NCI-H1930 (cell line): Measurements from ENCODE around the gene OLFML3.

ENCODE experiments used
- DNase-seq, 2 experiments: peaks; one replicate each; lab custom pipeline; 2025; lab: John Stamatoyannopoulos, UW

Gene OLFML3

DNA sequence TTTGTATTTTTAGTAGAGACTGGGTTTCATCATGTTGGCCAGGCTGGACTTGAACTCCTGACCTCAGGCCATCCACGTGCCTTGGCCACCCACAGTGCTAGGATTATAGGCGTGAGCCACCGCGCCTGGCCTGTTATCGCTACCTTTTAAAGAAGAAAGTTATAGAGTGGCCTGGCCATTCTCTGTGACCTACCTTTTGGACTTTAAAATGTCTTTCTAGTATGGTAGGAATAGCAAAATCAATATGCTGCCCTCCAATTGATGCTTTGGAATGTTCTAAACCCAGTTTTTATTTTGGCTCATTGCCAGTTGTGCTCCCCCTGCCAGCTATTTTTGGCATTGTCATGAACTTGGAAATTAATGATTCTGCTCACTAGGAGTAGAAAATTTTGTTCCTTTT, 30.3 kb upstream of the OLFML3 start:
- DNase-seq: no peak

DNA sequence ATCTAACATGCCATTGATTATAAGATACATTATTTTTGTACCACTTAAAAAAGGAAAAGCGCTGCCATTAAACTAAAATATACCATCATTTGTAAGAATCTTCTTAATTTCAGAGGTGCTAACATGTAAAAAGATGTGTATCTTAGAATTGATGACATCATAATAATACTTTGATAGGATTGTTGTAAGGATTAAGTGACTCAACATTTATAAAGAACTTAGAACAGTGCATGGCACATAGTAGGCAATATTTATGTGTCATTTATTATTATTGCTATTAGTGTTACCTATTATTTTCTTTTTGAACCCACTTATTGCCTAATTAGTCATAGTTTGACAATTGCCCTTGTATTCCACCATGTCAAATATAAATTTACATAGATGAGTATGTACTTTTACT, 28.4 kb upstream of the OLFML3 start:
- no peak for DNase-seq

DNA sequence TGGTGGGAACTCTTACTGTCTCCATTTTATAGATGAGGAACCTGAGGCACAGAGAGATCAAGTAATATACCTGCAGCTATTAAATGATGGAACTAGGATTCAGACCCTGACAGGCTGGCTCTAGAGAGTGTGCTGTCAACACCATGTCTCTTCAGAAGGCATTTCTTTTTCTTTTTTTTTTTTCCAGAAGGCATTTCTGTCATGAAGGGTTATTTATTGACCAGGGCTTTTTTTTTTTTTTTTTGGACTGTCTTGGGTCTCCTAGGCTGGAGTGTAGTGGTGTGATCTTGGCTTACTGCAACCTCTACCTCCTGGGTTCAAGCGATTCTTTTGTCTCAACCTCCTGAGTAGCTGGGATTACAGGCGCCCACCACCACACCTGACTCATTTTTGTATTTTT, 27.6 kb upstream of the OLFML3 start:
- DNase-seq: no peak

DNA sequence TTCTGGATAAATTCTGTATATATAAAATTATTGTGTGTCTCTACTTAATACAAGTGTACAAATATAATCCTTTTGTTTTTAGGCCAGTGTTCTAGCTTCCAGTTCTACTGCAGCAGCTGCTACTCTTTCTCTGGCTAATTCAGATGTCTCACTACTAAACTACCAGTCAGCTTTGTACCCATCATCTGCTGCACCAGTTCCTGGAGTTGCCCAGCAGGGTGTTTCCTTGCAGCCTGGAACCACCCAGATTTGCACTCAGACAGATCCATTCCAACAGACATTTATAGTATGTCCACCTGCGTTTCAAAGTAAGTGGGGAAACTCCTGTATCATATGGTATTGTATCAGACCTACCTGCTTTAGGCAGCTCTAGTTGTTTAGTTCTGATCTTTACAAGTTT, 21.3 kb upstream of the OLFML3 start:
- DNase-seq: no peak

DNA sequence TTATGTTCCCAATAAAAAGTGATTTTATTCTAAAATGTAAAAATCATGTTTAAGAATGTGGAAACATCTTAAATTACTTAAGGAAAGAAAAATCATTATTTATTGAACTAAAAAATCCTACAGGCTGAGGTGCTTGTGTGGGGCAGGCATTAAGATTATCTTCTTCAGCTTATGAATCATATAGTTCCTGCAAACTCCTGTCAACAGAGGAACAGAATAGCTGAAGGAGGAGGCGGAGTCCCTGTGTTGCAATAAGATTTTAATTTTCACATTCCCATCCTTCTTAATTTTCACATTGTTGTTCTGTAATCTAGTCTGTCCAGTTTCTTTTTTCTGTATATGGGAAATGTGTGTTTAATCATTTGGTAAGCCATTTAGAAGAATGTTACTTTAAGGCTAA, 20.6 kb upstream of the OLFML3 start:
- no peak for DNase-seq

DNA sequence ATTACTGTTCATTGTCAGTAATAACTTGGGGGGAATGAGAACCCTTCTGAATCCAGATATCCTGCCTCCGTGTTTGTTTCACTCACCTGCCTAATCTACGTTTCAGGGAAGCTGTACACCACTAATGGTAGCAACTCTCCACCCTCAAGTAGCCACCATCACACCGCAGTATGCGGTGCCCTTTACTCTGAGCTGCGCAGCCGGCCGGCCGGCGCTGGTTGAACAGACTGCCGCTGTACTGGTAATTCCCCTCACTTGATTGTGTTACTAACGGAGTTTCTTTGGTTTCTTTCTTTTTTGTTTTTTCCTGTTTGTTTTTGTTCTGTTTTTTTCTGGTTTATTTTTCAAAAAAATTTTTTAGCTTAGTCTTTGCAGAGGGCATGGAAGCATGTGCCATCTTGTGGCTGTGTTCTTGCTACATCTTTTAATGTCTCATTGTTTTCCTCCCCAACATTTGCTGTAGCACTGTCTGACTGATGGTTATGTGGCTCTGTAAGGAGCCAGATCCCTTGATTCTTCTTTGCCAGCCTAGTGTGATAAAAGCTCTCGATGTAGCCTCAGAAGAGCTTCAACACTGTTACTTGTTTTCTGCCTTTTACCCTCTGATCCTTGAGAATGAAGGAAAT, 15.9 kb upstream of the OLFML3 start:
- DNase-seq: no peak

DNA sequence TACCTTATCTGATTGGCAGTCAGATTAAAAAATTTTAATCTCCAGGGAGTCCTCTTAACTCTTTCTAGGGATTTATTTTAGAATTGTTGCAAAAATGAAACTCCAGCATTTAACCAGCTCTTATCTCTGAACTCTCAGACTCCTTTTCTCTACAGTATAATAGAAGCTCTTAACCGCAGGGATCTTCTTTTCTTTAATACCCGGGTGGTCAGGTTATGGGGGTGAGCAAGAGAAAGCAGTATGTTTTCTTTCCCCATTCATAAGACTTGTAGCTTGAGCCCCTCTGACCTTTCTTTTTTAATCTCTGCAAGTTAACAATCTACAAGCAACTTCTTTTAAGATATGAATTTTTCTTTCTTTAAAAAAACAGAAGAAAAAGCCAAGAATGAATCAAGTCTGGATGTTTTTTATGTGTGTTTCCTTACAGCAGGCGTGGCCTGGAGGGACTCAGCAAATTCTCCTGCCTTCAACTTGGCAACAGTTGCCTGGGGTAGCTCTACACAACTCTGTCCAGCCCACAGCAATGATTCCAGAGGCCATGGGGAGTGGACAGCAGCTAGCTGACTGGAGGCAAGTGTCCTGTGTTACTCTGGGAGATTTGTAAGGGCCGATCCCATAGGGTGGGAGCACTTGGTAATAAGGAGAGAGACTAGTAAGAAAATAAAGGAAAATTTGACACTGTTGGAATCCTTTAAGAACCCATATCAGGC, 13.4 kb upstream of the OLFML3 start:
- no peak for DNase-seq

DNA sequence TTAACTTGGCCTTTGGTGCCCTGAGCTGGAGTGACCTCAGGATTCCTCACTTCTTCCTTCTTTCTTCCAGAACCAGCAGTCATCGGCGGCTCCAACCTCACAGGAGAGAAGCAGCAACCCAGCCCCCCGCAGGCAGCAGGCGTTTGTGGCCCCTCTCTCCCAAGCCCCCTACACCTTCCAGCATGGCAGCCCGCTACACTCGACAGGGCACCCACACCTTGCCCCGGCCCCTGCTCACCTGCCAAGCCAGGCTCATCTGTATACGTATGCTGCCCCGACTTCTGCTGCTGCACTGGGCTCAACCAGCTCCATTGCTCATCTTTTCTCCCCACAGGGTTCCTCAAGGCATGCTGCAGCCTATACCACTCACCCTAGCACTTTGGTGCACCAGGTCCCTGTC, 6.3 kb upstream of the OLFML3 start:
- no peak for DNase-seq

DNA sequence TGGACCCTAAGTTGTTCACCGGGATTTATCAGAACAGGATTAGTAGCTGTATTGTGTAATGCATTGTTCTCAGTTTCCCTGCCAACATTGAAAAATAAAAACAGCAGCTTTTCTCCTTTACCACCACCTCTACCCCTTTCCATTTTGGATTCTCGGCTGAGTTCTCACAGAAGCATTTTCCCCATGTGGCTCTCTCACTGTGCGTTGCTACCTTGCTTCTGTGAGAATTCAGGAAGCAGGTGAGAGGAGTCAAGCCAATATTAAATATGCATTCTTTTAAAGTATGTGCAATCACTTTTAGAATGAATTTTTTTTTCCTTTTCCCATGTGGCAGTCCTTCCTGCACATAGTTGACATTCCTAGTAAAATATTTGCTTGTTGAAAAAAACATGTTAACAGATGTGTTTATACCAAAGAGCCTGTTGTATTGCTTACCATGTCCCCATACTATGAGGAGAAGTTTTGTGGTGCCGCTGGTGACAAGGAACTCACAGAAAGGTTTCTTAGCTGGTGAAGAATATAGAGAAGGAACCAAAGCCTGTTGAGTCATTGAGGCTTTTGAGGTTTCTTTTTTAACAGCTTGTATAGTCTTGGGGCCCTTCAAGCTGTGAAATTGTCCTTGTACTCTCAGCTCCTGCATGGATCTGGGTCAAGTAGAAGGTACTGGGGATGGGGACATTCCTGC, 3.9 kb upstream of the OLFML3 start:
- DNase-seq: no peak

DNA sequence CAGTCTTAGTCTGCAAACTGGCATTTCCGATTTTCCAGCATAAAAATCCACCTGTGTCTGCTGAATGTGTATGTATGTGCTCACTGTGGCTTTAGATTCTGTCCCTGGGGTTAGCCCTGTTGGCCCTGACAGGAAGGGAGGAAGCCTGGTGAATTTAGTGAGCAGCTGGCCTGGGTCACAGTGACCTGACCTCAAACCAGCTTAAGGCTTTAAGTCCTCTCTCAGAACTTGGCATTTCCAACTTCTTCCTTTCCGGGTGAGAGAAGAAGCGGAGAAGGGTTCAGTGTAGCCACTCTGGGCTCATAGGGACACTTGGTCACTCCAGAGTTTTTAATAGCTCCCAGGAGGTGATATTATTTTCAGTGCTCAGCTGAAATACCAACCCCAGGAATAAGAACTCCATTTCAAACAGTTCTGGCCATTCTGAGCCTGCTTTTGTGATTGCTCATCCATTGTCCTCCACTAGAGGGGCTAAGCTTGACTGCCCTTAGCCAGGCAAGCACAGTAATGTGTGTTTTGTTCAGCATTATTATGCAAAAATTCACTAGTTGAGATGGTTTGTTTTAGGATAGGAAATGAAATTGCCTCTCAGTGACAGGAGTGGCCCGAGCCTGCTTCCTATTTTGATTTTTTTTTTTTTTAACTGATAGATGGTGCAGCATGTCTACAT, 2.5 kb upstream of the OLFML3 start:
- no peak for DNase-seq

DNA sequence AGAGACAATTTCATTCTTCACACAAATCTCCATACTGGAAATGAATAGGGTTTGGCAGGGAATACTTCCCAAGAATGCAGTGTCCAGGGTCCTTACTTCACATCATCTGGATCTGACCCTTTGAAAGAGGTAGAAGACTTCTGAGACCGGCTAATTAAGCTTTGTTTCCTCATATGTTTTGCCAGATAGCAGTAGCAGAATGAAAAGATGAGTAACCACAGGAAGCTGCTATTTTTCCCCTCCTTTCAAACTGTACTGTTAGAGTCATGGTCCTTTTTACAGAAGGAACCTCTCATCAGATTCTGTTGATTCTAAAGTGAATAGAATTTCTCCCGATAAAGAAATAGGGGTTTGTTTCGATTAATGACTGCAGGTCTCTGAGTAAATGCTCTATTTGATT, 1.4 kb upstream of the OLFML3 start:
- no peak for DNase-seq

DNA sequence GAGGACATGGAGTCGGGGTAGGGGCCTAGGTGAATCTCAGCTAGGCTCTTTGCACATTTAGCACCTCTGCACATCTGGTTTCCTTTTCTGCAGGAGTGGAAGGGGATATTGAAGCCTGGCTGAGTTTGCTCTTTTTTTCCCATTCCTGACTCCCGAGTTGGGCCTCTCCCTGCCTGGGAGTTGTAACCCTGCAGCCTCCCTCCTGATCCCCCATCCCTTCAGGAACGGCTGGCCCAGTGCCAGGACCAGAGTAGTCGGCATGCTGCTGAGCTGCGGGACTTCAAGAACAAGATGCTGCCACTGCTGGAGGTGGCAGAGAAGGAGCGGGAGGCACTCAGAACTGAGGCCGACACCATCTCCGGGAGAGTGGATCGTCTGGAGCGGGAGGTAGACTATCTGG, 836 bp downstream of the OLFML3 start:
- DNase-seq: no peak

DNA sequence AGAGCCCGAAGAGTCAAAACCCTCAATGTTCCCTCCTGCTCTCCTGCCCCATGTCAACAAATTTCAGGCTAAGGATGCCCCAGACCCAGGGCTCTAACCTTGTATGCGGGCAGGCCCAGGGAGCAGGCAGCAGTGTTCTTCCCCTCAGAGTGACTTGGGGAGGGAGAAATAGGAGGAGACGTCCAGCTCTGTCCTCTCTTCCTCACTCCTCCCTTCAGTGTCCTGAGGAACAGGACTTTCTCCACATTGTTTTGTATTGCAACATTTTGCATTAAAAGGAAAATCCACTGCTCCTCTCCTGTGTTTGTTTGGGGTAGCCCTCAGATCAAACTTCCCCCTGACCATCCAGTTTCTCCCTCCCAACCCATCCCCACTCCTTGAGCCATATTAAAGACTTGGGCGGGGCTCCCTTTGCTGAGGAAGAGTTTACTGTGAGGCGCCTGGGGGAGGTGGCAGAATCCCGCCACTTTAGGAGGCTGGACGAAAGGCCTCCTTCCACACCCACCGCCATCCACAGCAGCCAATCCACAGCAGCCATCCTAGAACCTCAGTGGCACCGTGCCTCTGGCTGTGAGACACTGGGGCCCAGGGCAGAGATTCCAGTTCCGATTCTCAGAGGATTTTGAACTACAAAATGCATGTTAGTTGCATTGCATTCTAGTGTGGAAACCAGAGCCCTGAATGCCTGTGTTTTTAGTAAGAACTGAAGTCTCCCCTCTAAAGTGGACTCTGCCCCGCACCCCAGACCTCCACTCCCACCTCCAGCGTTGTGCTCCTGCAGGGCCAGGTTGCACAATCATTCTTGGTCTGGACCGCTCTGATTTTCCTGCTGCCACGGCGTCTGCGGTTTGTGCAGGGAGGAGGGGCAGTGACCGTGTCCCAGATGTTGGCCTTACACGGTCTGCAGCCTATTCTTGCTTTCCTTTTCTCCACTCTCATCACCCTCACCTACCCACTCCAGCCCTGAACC, 3.0 kb downstream of the OLFML3 start:
- DNase-seq: no peak

DNA sequence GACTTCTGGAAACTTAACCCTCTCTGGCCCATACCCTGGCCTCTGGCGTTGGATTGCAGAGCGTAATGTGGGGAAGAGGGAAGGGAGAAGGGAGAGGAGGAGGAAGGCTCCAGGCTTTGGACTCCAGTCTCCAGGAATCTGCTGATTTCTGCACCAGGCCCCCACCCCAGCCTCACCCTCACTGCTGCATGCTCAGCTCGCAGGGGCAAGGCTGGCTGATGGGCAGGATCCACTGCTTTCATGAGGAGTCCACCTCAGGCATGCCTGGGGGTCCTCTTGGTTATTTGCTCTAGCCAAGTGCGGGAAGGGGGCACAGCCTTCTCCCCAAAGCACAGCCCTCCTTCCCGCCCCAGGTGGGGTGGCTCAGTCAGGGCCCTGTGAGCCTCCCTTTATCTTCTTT, 3.7 kb downstream of the OLFML3 start:
- no peak for DNase-seq

DNA sequence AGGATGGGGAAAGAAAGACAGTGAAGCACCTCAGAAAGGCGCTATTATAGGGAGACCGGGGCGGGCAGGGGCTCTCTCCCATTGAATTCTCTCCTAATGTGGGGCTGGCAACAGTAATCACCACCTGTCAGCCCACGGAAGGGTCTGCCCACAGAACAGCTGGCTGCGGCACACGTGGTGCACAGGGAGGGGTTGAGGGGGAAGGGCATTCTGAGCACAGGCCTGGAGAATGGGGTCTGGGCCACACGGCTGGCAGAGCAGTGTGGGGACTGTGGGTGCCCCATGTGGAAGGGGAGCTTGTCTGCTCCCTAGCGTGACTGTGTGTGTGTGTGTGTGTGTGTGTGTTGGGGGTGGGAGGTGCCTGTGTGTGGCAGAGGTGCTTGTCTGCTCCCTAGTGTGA, 4.1 kb downstream of the OLFML3 start:
- DNase-seq: no peak

DNA sequence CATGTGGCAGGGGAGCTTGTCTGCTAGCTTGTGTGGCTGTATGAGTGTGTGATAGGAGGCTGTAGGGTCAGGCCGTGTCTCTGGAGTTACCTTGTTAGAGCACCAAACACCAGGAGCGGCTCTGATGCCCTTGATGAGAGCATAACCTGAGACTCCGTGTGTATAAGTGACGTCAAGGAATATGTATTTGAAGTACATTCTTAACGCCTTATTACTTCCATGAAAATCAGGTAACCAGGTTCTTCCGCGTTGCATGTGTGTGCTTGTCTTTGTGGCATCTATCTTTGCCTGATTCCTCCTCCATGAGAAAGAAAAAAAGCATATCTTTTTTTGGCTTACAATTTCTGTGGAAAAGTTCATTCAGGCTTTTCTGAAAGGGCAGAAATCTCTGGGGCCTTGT, 4.6 kb downstream of the OLFML3 start:
- no peak for DNase-seq

DNA sequence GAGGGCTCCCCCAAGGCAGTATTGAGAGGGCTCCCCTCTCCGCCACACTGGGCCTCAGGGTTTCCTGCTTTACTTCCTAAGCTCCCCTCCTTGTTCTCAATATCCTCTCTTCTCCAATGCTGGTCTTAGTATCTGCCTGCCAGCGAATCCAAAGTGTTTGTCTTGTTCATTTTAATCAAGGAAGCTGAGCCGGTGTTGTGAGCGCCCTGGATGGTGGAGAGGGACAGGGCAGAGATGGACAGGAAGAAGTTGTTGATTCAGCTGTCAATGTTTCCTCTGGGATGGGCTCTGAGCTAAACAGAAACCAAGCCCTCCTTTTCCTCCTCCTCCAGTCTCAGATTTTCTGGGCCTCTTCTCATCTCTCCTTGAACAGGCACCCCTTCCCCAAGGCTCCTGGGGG, 5.4 kb downstream of the OLFML3 start:
- no peak for DNase-seq

DNA sequence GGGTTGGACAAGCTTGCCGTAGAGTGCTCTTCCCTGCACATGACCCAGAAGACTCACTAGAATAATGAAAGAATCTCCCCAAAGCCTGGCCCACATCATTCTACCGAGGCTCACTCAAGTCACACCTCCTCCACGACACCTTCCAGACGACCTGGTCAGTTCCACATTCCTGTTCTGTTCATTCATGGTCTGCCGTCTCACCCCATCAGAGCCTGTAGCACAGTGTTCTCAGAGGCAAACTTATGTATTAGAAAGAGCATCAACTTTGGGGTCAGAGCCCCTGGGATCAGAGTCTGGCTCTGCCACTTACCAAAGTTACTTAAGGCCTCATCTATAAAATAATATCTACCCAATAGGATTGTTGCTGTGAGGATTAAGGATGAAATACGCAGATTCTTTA, 7.5 kb downstream of the OLFML3 start:
- no peak for DNase-seq

DNA sequence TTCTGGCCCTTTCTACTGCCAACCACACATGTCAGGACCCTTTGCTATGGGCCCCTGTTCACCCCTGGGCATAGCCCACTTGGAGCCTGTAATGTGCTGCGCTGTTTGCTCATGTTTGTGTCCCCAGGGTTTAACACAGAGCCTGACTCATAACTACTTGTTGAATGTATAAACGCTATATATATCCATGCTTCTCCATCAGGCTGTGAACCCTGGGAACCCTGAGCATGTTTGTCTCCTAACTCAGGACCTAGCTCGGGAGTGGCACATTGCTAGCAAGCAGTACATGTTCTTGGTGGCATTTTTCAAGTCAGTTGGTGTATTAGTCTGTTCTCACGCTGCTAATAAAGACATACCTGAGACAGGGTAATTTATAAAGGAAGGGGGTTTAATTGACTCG, 8.0 kb downstream of the OLFML3 start:
- DNase-seq: no peak

DNA sequence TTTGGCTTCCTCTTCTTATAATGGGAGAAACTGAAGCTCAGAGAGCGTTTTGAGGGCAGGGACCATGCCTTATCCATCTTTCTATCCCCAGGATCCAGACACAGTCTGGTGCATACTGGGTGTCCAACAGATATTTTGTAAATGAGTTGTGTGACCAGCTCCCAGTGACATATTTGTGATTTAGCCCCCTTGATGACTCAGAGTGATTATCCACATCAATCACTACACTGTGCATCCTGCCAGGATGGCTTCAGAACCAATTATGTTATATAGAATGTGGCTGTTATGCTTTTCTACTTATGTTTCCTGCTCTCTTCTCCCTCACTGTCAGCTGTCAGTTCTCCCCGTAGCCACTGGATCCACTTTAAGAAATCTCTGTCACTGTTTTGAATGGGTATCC, 11.3 kb downstream of the OLFML3 start:
- DNase-seq: no peak

DNA sequence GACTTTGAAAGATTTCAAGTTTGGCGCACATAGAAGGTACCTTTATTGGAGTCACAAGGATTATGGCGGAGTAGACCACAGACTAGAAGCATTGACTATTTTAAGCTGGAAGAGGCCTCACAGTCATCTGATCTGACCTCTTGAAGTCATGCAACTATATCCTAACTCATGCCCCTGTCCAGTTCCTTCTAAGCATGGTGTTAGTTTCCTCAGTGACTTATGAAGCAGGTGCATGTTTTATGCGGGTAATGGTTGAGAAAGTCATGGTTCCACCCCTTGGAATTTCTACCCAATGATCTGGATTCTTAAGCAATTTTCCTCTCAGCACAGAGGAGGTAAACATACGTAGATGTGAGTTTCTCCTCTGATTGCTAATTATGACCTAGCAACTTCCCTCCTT, 11.7 kb downstream of the OLFML3 start:
- DNase-seq: no peak

DNA sequence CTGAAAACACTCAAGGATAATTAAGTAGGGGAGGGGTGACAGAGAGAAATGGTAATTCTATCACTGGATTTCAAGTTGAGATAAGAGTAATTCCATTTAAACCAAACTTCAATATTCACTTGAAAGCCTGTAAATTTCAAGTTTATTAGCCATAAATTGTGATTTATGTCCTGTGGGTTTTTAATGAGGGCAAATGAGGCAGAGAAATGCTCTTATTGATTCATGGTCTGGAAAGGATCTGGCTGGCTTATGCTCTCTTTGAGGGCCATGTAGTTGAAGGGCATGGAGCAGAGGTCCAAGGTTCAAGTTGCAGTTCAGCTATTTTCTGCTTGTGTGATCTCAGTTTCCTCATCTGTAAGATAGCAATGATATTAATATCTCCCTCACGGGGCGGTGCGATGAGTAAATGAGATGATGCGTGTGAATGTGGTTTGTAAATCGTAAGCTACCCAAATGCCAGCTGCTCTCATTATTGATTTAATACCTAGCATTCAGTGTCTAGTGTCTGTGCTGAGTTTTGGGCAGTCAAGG, 12.3 kb downstream of the OLFML3 start:
- no peak for DNase-seq
